ENCODE results near the gene XRCC6. TPM values are rescaled to one million over a fixed set of nuclear protein-coding genes. Genes with fewer than 3 reads are reported as not detected.

Gene XRCC6
- total and polyA plus RNA-seq, 2 of the 13 experiments (the other 11 are each of a cell fraction or from before 2014, with no cell fraction given): 124 to 625 TPM

GRCh38 chr22:41682033-41682807, 61.1 kb downstream of the XRCC6 start (continued):
- no peak for TF ChIP-seq NFIC (IDR thresholded peaks at IDR 0.05; ENCODE audit: low read length)
- TF ChIP-seq MTF1 (CRISPR knock-in tag; IDR thresholded peaks at IDR 0.05): no peak
- TF ChIP-seq ASH2L (IDR thresholded peaks at IDR 0.05; ENCODE audit: insufficient read length, low read depth, low read length): peak; percentile 60
- no peak; the same call in 1 of the 2 replicates for TF ChIP-seq ZBTB7B (CRISPR knock-in tag; IDR thresholded peaks at IDR 0.05)
- TF ChIP-seq FLYWCH1 (CRISPR knock-in tag; IDR thresholded peaks at IDR 0.05): no peak
- TF ChIP-seq ZNF136 (CRISPR knock-in tag; IDR thresholded peaks at IDR 0.05; ENCODE audit: low read depth): 0 out of 2 replicates have a peak, but pooled peaks have one; percentile 61
- no peak for TF ChIP-seq ARNT2 (CRISPR knock-in tag; IDR thresholded peaks at IDR 0.05; ENCODE audit: low read depth)
- no peak for TF ChIP-seq ZNF44 (CRISPR knock-in tag; IDR thresholded peaks at IDR 0.05)
- TF ChIP-seq ZNF605 (CRISPR knock-in tag; IDR thresholded peaks at IDR 0.05): no peak
- TF ChIP-seq, protein P1, sequence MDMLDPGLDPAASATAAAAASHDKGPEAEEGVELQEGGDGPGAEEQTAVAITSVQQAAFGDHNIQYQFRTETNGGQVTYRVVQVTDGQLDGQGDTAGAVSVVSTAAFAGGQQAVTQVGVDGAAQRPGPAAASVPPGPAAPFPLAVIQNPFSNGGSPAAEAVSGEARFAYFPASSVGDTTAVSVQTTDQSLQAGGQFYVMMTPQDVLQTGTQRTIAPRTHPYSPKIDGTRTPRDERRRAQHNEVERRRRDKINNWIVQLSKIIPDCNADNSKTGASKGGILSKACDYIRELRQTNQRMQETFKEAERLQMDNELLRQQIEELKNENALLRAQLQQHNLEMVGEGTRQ (IDR thresholded peaks at IDR 0.05; ENCODE audit: low read depth, low read length): no peak
- TF ChIP-seq, protein P1 (CRISPR knock-in tag; IDR thresholded peaks at IDR 0.05; ENCODE audit: borderline replicate concordance): no peak
- TF ChIP-seq JUND (CRISPR knock-in tag; IDR thresholded peaks at IDR 0.05): no peak
- TF ChIP-seq NFE2 (CRISPR knock-in tag; IDR thresholded peaks at IDR 0.05): no peak
- TF ChIP-seq RFX3 (CRISPR knock-in tag; IDR thresholded peaks at IDR 0.05): no peak
- TF ChIP-seq PHB2 (IDR thresholded peaks at IDR 0.05; ENCODE audit: partially characterized antibody): no peak
- no peak for TF ChIP-seq ZNF766 (CRISPR knock-in tag; IDR thresholded peaks at IDR 0.05; ENCODE audit: borderline replicate concordance)
- no peak for TF ChIP-seq CSRNP1 (CRISPR knock-in tag; IDR thresholded peaks at IDR 0.05)
- TF ChIP-seq ZMYM3 (CRISPR knock-in tag; IDR thresholded peaks at IDR 0.05): no peak
- TF ChIP-seq ISX (CRISPR knock-in tag; conservative IDR thresholded peaks at IDR 0.05): no peak
- TF ChIP-seq ZNF205 (CRISPR knock-in tag; IDR thresholded peaks at IDR 0.05): no peak
- TF ChIP-seq ARHGAP35 (CRISPR knock-in tag; IDR thresholded peaks at IDR 0.05; ENCODE audit: borderline replicate concordance): peak; percentile 69; the same call in 1 of the 2 replicates
- TF ChIP-seq CHCHD3 (CRISPR knock-in tag; IDR thresholded peaks at IDR 0.05): 0 out of 2 replicates have a peak, but pooled peaks have one; percentile 25
- peak; percentile 85 for TF ChIP-seq YEATS4 (CRISPR knock-in tag; IDR thresholded peaks at IDR 0.05; ENCODE audit: borderline replicate concordance)
